ENCODE measurements around the gene FGFRL1. TPM values are rescaled to one million over a fixed set of nuclear protein-coding genes. Genes with fewer than 3 reads are reported as not detected.

Gene FGFRL1
- total and polyA plus RNA-seq, 2 of the 13 experiments (the other 11 are each of a cell fraction or from before 2014, with no cell fraction given) = 19.1 to 30.6 TPM

DNA sequence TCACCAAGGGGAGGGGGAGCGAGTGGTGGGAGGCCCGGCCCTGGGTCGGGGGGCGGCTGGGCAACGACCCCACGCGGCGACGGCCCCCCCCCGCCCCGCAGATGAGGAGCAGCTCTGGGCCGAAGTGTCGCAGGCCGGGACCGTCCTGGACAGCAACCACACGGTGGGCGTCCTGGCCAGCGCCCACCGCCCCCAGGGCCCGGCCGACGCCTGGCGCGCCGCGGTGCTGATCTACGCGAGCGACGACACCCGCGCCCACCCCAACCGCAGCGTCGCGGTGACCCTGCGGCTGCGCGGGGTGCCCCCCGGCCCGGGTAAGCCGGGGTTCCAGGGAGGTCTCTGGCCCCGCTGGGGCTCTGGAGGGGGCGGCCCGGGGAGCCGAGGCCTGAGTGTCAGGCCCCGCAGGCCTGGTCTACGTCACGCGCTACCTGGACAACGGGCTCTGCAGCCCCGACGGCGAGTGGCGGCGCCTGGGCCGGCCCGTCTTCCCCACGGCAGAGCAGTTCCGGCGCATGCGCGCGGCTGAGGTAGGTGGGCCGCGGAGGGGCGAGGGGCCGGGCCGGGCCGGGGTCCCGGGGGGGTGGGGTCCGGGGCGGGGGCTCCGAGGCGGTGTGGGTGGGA lies 8.7 kb upstream of the FGFRL1 start (continued):
- TF ChIP-seq, protein P1, sequence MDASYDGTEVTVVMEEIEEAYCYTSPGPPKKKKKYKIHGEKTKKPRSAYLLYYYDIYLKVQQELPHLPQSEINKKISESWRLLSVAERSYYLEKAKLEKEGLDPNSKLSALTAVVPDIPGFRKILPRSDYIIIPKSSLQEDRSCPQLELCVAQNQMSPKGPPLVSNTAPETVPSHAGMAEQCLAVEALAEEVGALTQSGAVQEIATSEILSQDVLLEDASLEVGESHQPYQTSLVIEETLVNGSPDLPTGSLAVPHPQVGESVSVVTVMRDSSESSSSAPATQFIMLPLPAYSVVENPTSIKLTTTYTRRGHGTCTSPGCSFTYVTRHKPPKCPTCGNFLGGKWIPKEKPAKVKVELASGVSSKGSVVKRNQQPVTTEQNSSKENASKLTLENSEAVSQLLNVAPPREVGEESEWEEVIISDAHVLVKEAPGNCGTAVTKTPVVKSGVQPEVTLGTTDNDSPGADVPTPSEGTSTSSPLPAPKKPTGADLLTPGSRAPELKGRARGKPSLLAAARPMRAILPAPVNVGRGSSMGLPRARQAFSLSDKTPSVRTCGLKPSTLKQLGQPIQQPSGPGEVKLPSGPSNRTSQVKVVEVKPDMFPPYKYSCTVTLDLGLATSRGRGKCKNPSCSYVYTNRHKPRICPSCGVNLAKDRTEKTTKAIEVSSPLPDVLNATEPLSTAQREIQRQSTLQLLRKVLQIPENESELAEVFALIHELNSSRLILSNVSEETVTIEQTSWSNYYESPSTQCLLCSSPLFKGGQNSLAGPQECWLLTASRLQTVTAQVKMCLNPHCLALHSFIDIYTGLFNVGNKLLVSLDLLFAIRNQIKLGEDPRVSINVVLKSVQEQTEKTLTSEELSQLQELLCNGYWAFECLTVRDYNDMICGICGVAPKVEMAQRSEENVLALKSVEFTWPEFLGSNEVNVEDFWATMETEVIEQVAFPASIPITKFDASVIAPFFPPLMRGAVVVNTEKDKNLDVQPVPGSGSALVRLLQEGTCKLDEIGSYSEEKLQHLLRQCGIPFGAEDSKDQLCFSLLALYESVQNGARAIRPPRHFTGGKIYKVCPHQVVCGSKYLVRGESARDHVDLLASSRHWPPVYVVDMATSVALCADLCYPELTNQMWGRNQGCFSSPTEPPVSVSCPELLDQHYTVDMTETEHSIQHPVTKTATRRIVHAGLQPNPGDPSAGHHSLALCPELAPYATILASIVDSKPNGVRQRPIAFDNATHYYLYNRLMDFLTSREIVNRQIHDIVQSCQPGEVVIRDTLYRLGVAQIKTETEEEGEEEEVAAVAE (CRISPR knock-in tag; IDR thresholded peaks at IDR 0.05; ENCODE audit: borderline replicate concordance) = no peak
- TF ChIP-seq NONO (IDR thresholded peaks at IDR 0.05) = no peak
- TF ChIP-seq NONO (CRISPR knock-in tag; conservative IDR thresholded peaks at IDR 0.05) = no peak

DNA sequence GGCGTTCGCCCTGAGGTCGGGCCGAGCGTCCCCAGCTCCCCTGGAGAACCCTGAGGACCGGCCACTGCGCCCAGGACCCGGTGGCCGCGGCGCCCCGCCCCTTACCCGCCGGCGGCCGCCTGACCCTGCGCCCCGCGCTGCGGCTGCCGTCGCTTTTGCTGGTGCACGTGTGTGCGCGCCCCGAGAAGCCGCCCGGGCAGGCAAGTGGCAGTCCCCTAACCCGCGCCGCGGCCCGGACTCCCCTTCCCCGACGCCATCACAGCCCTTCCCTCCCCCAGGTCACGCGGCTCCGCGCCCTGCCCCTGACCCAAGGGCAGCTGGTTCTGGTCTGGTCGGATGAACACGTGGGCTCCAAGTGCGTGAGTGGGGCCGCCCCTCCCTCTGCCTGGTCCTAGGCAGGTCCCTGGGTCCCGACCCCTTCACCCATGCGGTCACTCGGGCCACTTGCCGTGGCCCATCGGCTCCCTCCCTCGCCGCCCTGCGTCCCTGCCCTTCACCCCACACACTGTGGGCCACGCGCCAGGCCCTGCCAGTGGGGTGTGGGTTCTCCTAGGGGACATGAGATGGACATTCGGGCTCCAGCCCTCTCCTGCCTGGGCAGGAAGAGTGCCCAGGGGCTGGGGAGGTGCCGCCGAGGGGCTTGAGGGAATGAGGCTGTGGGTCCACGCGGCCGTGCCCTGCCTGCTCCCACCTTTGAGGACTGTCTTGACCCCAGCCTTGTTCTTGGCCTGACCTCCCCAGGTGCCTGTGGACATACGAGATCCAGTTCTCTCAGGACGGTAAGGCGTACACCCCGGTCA lies 8.0 kb upstream of the FGFRL1 start:
- Histone ChIP-seq H3K4me3 (replicated peaks in 1 of 3; ENCODE audit: insufficient read depth in 1 of 3, low read depth in 2 of 3, low read length in 3 of 3) (no peak overlapping the region), H3K36me3 (replicated peaks in 1 of 2; ENCODE audit: control insufficient read depth in 1 of 2, insufficient read depth in 2 of 2, low read length in 2 of 2) (no peaks in the 10 kb centered on the region), H3K4me1 (ENCODE audit: insufficient read depth, low read length) (peaks cover 4% of the 10 kb centered on the region), H3K27ac (ENCODE audit: extremely low read length, insufficient read depth, low read length) (no peak overlapping the region), H3K27me3 (ENCODE audit: control insufficient read depth in 1 of 2, insufficient read depth in 2 of 2, low read length in 2 of 2) (peaks cover 12 to 37% of the 10 kb centered on the region in 2 experiments), H3K79me2 (ENCODE audit: insufficient read depth, low read length) (no peaks in the 10 kb centered on the region), H3K9ac (ENCODE audit: insufficient read depth, low read depth, low read length) (no peak overlapping the region), H2AFZ (ENCODE audit: low read length) (no peak overlapping the region), H3K4me2 (ENCODE audit: low read depth, low read length) (no peak overlapping the region), H4K20me1 (ENCODE audit: insufficient read depth, low read length) (no peaks in the 10 kb centered on the region), H3K9me3 (ENCODE audit: low read length) (no peaks in the 10 kb centered on the region)
- FAIRE-seq = no peak
- no TSS peak for BruUV-seq (replicated peaks)
- in situ Hi-C loops (cut with HindIII; ENCODE audit: extremely low pct_ligation_motif_present, low pct_unique_long_range_greater_than_20kb) (no loop called here), intact Hi-C loops (cut with micrococcal nuclease; ENCODE audit: unreplicated experiment) (no loop called here)
- ATAC-seq = no peak
- ChIA-PET CTCF (ENCODE audit: low intra/inter-chr PET ratio, low total read pairs) (no interaction called here), POLR2A (no interaction called here)
- 76% methylated on average over 31 of the region's 63 CpGs for WGBS (ENCODE audit: low lambda C conversion rate)
- DNase-seq (ENCODE audit: low spot score) = no peak
- no peak for TF ChIP-seq NR3C1 (CRISPR knock-in tag; IDR thresholded peaks at IDR 0.05)
- TF ChIP-seq, protein P2, sequence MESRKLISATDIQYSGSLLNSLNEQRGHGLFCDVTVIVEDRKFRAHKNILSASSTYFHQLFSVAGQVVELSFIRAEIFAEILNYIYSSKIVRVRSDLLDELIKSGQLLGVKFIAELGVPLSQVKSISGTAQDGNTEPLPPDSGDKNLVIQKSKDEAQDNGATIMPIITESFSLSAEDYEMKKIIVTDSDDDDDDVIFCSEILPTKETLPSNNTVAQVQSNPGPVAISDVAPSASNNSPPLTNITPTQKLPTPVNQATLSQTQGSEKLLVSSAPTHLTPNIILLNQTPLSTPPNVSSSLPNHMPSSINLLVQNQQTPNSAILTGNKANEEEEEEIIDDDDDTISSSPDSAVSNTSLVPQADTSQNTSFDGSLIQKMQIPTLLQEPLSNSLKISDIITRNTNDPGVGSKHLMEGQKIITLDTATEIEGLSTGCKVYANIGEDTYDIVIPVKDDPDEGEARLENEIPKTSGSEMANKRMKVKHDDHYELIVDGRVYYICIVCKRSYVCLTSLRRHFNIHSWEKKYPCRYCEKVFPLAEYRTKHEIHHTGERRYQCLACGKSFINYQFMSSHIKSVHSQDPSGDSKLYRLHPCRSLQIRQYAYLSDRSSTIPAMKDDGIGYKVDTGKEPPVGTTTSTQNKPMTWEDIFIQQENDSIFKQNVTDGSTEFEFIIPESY (CRISPR knock-in tag; IDR thresholded peaks at IDR 0.05) = peak; percentile 36; the same call in 1 of the 2 replicates

All from HepG2 (cell line).